Neural progenitor cell (in vitro differentiated cells): ENCODE data around the gene CDT1. TPM values are rescaled to one million over a fixed set of nuclear protein-coding genes. Genes with fewer than 3 reads are reported as not detected.

Experiments
- DNase-seq: peaks from one replicate; pipeline ENCODE4 v3.0.0-alpha.2; 2016; ENCODE audit warnings: low spot score
- H2AFZ ChIP-seq: fragments of 200-600 bp; sonication (generic); replicated peaks from 2 replicates; pipeline ENCODE4 v1.6.1; 2016; ENCODE audit warnings: antibody characterized with exemption
- H3F3A ChIP-seq: fragments of 200-600 bp; sonication (generic); 2 replicates; pipeline ENCODE4 v1.6.1; 2016; ENCODE audit warnings: antibody characterized with exemption, low read depth
- H3K27ac ChIP-seq: fragments of 200-600 bp; sonication (generic); 2 replicates; pipeline ENCODE4 v1.5.1; 2016; ENCODE audit warnings: mild to moderate bottlenecking
- H3K27me3 ChIP-seq: fragments of 200-600 bp; sonication (generic); 2 replicates; pipeline ENCODE4 v1.6.1; 2016; ENCODE audit warnings: mild to moderate bottlenecking, moderate library complexity
- H3K36me3 ChIP-seq: fragments of 200-600 bp; sonication (generic); 2 replicates; pipeline ENCODE4 v1.5.1; 2016
- H3K4me1 ChIP-seq: fragments of 200-600 bp; sonication (generic); 2 replicates; pipeline ENCODE4 v1.6.1; 2016; ENCODE audit warnings: mixed run types
- H3K4me2 ChIP-seq: fragments of 200-600 bp; sonication (generic); 2 replicates; pipeline ENCODE4 v1.6.1; 2016
- H3K4me3 ChIP-seq: fragments of 200-600 bp; sonication (generic); 2 replicates; pipeline ENCODE4 v1.5.1; 2016
- H3K79me2 ChIP-seq: fragments of 200-600 bp; sonication (generic); 2 replicates; pipeline ENCODE4 v1.6.1; 2016; ENCODE audit warnings: low read depth
- H3K9ac ChIP-seq: fragments of 200-600 bp; sonication (generic); 2 replicates; pipeline ENCODE4 v1.6.1; 2016
- H3K9me3 ChIP-seq: fragments of 200-600 bp; sonication (generic); 2 replicates; pipeline ENCODE4 v1.5.1; 2016; ENCODE audit warnings: low read depth
- H4K20me1 ChIP-seq: fragments of 200-600 bp; sonication (generic); 2 replicates; pipeline ENCODE4 v1.6.1; 2016; ENCODE audit warnings: low read depth
- H3K27ac Mint-ChIP-seq: 3 replicates; pipeline ENCODE4 v1.8.0; 2021; ENCODE audit warnings: mixed read lengths
- H3K27me3 Mint-ChIP-seq: 2 replicates; pipeline ENCODE4 v1.8.0; 2022; ENCODE audit warnings: low read depth, mild to moderate bottlenecking, inconsistent platforms, moderate library complexity, mixed read lengths; ENCODE audit not compliant: insufficient read depth
- H3K36me3 Mint-ChIP-seq: 3 replicates; pipeline ENCODE4 v1.8.0; 2021; ENCODE audit warnings: mixed read lengths
- H3K4me1 Mint-ChIP-seq: 3 replicates; pipeline ENCODE4 v1.8.0; 2021; ENCODE audit warnings: mixed read lengths
- H3K4me3 Mint-ChIP-seq: 3 replicates; pipeline ENCODE4 v1.8.0; 2021; ENCODE audit warnings: mild to moderate bottlenecking, moderate library complexity, mixed read lengths
- H3K9me3 Mint-ChIP-seq: 3 replicates; pipeline ENCODE4 v1.8.0; 2020; ENCODE audit warnings: mixed read lengths
- CTCF ChIP-seq: fragments of 200-600 bp; sonication (generic); IDR thresholded peaks from 2 replicates; pipeline ENCODE4 v1.5.1; 2017; ENCODE audit warnings: antibody characterized with exemption, mild to moderate bottlenecking
- EZH2 ChIP-seq: fragments of 200-600 bp; sonication (generic); IDR thresholded peaks from 2 replicates; pipeline ENCODE4 v1.6.1; 2017; ENCODE audit warnings: antibody characterized with exemption, mild to moderate bottlenecking, moderate library complexity
- EZH2phosphoT487 ChIP-seq: fragments of 200-600 bp; sonication (generic); IDR thresholded peaks from 2 replicates; pipeline ENCODE4 v1.6.1; 2017; ENCODE audit warnings: antibody characterized with exemption
- total RNA-seq: library from RNA; depleted of rRNA; stranded (reverse); fragments of >200 nt; gene quantifications from 2 replicates; pipeline ENCODE4 v1.2.3, GENCODE V29; 2015; ENCODE audit warnings: low replicate concordance

CDT1 gene
- total RNA-seq, 1 donor from 2014 or later = 7.8 TPM

DNA sequence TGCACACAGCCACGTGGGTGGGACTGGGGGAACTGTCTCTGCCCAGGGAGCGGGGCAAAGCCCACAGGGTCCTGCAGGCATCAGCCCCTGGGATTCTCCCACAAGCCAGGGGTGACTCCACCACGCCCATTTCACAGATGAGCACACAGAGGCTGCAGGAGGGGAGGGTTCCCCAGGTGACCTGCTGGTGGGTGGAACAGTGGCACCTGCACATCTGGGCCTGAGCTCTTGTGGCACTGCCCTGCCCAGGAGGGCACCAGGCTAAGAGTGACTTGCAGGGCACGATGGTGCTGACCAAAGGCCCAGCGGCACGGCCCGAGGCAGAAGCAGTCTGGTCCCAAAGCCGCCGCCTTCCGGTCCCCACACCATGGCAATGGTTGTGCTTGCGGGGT, 42.5 kb upstream of the CDT1 start:
- no peaks in the 10 kb centered on the region for H3K36me3 Mint-ChIP-seq
- no peak overlapping the region for H3K4me3 Mint-ChIP-seq
- no peak overlapping the region for H3K4me3 ChIP-seq
- no peaks in the 10 kb centered on the region for H3K79me2 ChIP-seq
- H3K9me3 Mint-ChIP-seq = no peaks in the 10 kb centered on the region
- H3K27ac Mint-ChIP-seq = no peak overlapping the region
- no peaks in the 10 kb centered on the region for H4K20me1 ChIP-seq
- peaks cover 22% of the 10 kb centered on the region for H3K4me1 ChIP-seq
- no peak overlapping the region for H3K9ac ChIP-seq
- no peak overlapping the region for H3K4me2 ChIP-seq
- H3K4me1 Mint-ChIP-seq = peaks cover 13% of the 10 kb centered on the region
- no peaks in the 10 kb centered on the region for H3K36me3 ChIP-seq
- TF ChIP-seq CTCF (no peak), EZH2phosphoT487 (no peak), EZH2 (no peak)
- H3K27me3 ChIP-seq = no peaks in the 10 kb centered on the region
- no peak overlapping the region for H3K27ac ChIP-seq
- H2AFZ ChIP-seq = no peak overlapping the region
- DNase-seq = no peak
- H3K27me3 Mint-ChIP-seq = no peaks in the 10 kb centered on the region
- peaks cover 25% of the 10 kb centered on the region for H3F3A ChIP-seq
- H3K9me3 ChIP-seq = no peaks in the 10 kb centered on the region

DNA sequence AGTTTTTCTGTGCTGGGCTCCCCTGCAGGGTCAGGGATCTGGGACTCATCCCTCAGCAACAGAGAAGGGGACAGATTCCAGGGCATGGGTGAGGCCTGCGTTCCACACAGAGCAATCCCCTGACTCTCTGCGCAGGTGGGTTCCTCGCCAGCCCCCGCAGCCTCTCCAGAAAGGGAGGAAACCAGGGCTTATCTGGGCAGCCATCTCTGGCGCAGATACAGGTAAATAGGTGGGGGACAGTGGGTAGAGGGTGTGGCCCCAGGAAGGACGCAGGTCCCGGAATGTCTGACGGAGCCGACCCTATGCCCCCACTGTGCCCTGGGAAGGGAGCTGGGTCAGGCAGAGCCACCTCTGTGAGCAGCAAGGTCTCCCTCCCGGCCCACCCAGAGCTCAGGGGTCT, 41.8 kb upstream of the CDT1 start:
- H3K4me2 ChIP-seq = no peak overlapping the region
- H3K4me1 Mint-ChIP-seq = peaks cover 14% of the 10 kb centered on the region
- peaks cover 25% of the 10 kb centered on the region for H3F3A ChIP-seq
- TF ChIP-seq EZH2 = no peak
- no peak for TF ChIP-seq CTCF
- TF ChIP-seq EZH2phosphoT487 = no peak
- no peak overlapping the region for H2AFZ ChIP-seq
- H3K9me3 ChIP-seq = no peaks in the 10 kb centered on the region
- no peaks in the 10 kb centered on the region for H4K20me1 ChIP-seq
- H3K27ac ChIP-seq = no peak overlapping the region
- DNase-seq = no peak
- H3K9ac ChIP-seq = no peak overlapping the region
- H3K9me3 Mint-ChIP-seq = no peaks in the 10 kb centered on the region
- no peaks in the 10 kb centered on the region for H3K27me3 ChIP-seq
- no peaks in the 10 kb centered on the region for H3K36me3 ChIP-seq
- no peaks in the 10 kb centered on the region for H3K36me3 Mint-ChIP-seq
- H3K4me1 ChIP-seq = peaks cover 22% of the 10 kb centered on the region
- H3K4me3 Mint-ChIP-seq = no peak overlapping the region
- H3K27ac Mint-ChIP-seq = no peak overlapping the region
- H3K4me3 ChIP-seq = no peak overlapping the region
- H3K79me2 ChIP-seq = no peaks in the 10 kb centered on the region
- H3K27me3 Mint-ChIP-seq = no peaks in the 10 kb centered on the region

DNA sequence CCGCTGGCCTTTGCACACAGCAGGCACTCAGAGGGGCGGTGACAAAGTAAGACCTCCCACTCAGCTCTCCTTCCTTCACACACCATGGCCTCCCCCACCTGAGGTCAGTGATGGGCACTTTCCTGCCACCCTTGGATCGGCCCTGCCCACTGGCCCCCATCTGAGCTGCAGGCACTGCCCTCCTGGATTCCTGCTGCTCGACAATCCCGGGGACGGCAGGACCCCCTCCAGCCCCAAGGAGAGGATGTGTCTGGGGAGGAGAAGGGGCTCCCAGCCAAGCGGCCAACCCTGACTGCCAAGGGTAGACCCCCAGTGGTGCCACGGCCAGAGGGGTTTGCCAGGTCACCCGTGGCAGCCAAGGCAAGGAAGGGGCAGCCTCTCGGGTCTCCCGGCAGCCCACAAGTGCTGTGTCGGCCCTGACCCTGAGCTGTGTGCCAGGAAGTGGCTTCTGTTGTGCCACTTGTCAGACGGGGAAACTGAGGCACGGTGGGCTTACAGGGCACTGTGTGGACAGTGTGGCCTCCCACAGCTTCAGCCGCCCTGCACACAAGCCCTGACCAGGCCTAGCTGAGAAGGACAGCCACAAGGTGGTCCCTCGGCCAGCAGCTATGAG, 41.2 kb upstream of the CDT1 start:
- no peak overlapping the region for H3K4me3 ChIP-seq
- no peak overlapping the region for H3K4me3 Mint-ChIP-seq
- TF ChIP-seq EZH2 (no peak), EZH2phosphoT487 (no peak), CTCF (no peak)
- peaks cover 25% of the 10 kb centered on the region for H3F3A ChIP-seq
- no peak overlapping the region for H3K4me2 ChIP-seq
- no peaks in the 10 kb centered on the region for H3K36me3 Mint-ChIP-seq
- H2AFZ ChIP-seq = no peak overlapping the region
- H3K9me3 Mint-ChIP-seq = no peaks in the 10 kb centered on the region
- H3K9ac ChIP-seq = no peak overlapping the region
- H3K4me1 Mint-ChIP-seq = peaks cover 18% of the 10 kb centered on the region
- no peak overlapping the region for H3K27ac Mint-ChIP-seq
- H3K9me3 ChIP-seq = no peaks in the 10 kb centered on the region
- no peak overlapping the region for H3K27ac ChIP-seq
- no peaks in the 10 kb centered on the region for H3K27me3 ChIP-seq
- no peaks in the 10 kb centered on the region for H3K36me3 ChIP-seq
- DNase-seq = no peak
- H3K79me2 ChIP-seq = no peaks in the 10 kb centered on the region
- H3K4me1 ChIP-seq = peaks cover 22% of the 10 kb centered on the region
- H4K20me1 ChIP-seq = no peaks in the 10 kb centered on the region
- peaks cover under 1% of the 10 kb centered on the region for H3K27me3 Mint-ChIP-seq
